Gastrocnemius medialis (tissue), 4 donors: Measurements from ENCODE around the gene IFNE.

Experiments used
- POLR2A ChIP-seq, 2 donors: fragments of 450-650 bp; IDR thresholded peaks; one replicate each; pipeline ENCODE4 v1.6.1; 2017; ENCODE audit warnings: antibody characterized with exemption in 2 of 2, mild to moderate bottlenecking in 2 of 2, moderate library complexity in 2 of 2
- TF ChIP-seq, protein P1 (sequence below), 5 experiments: fragments of 450-650 bp in 3 of 5; fragments of 200-600 bp in 2 of 5; sonication (generic) in 2 of 5; IDR thresholded peaks in 4 of 5; conservative IDR thresholded peaks in 1 of 5; 1 replicate in 4 of 5; 2 replicates in 1 of 5; pipeline ENCODE4 v1.5.1; 2016 to 2019; ENCODE audit warnings: antibody characterized with exemption in 5 of 5, mild to moderate bottlenecking in 3 of 5, moderate library complexity in 3 of 5

DNA sequence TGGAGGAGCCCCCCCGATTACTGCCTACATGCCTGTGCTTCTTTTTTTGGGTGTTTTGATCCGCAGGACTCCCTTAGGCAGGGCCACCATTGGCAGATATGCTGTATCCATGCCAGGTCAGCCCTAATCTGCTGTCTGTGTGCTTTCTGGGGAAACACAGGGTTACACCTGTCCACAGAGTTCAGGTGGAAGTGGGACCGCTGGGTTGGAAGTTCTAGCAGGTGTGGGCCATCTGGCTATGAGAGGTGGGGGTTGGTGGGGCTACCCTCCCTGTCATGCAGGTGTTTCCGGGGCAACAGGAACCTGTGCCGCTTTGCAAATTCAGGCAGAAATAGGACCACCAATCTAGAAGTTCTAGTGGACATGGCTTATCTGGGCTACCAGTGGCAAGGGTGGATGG, 17.0 kb downstream of the IFNE start:
- TF ChIP-seq, protein P1, sequence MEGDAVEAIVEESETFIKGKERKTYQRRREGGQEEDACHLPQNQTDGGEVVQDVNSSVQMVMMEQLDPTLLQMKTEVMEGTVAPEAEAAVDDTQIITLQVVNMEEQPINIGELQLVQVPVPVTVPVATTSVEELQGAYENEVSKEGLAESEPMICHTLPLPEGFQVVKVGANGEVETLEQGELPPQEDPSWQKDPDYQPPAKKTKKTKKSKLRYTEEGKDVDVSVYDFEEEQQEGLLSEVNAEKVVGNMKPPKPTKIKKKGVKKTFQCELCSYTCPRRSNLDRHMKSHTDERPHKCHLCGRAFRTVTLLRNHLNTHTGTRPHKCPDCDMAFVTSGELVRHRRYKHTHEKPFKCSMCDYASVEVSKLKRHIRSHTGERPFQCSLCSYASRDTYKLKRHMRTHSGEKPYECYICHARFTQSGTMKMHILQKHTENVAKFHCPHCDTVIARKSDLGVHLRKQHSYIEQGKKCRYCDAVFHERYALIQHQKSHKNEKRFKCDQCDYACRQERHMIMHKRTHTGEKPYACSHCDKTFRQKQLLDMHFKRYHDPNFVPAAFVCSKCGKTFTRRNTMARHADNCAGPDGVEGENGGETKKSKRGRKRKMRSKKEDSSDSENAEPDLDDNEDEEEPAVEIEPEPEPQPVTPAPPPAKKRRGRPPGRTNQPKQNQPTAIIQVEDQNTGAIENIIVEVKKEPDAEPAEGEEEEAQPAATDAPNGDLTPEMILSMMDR (IDR thresholded peaks at IDR 0.05 in 4 of 5, conservative IDR thresholded peaks at IDR 0.05 in 1 of 5), result no peak
- TF ChIP-seq POLR2A (IDR thresholded peaks at IDR 0.05), result no peak
